Measurements from ENCODE around the gene TOMM22.
A peak's percentile ranks its signal among the peaks of the same experiment; 100 is the strongest.

Gene TOMM22

GRCh38 chr22:38715852-38716251 is 34.1 kb downstream of the TOMM22 start:
- DNase-seq: no peak

- DNase-seq: no peak
These were observed 34.5 kb downstream of the TOMM22 start for GRCh38 chr22:38716271-38716670.

- no peak for DNase-seq
These were observed 35.1 kb downstream of the TOMM22 start for GRCh38 chr22:38716826-38717225.

GRCh38 chr22:38717244-38717643 is 35.5 kb downstream of the TOMM22 start:
- no peak for DNase-seq

GRCh38 chr22:38718414-38718813 is 36.7 kb downstream of the TOMM22 start:
- DNase-seq: peak; percentile 49 to 55

- DNase-seq: no peak
These were observed 37.4 kb downstream of the TOMM22 start for GRCh38 chr22:38719196-38719595.

- DNase-seq: no peak
These were observed 38.6 kb downstream of the TOMM22 start for GRCh38 chr22:38720350-38720749.

GRCh38 chr22:38721551-38721950 is 39.8 kb downstream of the TOMM22 start:
- DNase-seq: no peak

GRCh38 chr22:38724176-38724575 is 42.4 kb downstream of the TOMM22 start:
- no peak for DNase-seq

GRCh38 chr22:38724926-38725571 is 43.3 kb downstream of the TOMM22 start:
- DNase-seq: peak; percentile 28 to 47

- no peak for DNase-seq
These were observed 44.3 kb downstream of the TOMM22 start for GRCh38 chr22:38725900-38726655.

GRCh38 chr22:38727123-38727522 is 45.4 kb downstream of the TOMM22 start:
- DNase-seq: no peak

- DNase-seq: no peak
These were observed 46.0 kb downstream of the TOMM22 start for GRCh38 chr22:38727530-38728451.

- DNase-seq: no peak
These were observed 47.4 kb downstream of the TOMM22 start for GRCh38 chr22:38728871-38729796.

GRCh38 chr22:38729946-38730345 is 48.2 kb downstream of the TOMM22 start:
- DNase-seq: no peak

GRCh38 chr22:38730411-38730871 is 48.7 kb downstream of the TOMM22 start:
- no peak for DNase-seq

- DNase-seq: no peak
These were observed 50.0 kb downstream of the TOMM22 start for GRCh38 chr22:38731703-38732161.

GRCh38 chr22:38732251-38732815 is 50.6 kb downstream of the TOMM22 start:
- no peak for DNase-seq

GRCh38 chr22:38733329-38733723 is 51.6 kb downstream of the TOMM22 start:
- peak in 1 of 2 donors; percentile 49 for DNase-seq

- DNase-seq: no peak
These were observed 52.1 kb downstream of the TOMM22 start for GRCh38 chr22:38733724-38734381.

Measured in inflammatory macrophage treated with lipopolysaccharide for 1 hour (primary cell).